Measurements from ENCODE around the gene CUL9. TPM values are rescaled to one million over a fixed set of nuclear protein-coding genes. Genes with fewer than 3 reads are reported as not detected.
A peak's percentile ranks its signal among the peaks of the same experiment; 100 is the strongest.

The CUL9 gene
- total RNA-seq, 2 donors from 2014 or later, result 73.9 to 78.0 TPM

GRCh38 chr6:43178150-43178549, 3.8 kb upstream of the CUL9 start:
- Mint-ChIP-seq H3K36me3 (ENCODE audit: low read depth) (no peaks in the 10 kb centered on the region), H3K4me1 (peaks cover 35% of the 10 kb centered on the region), H3K4me3 (no peak overlapping the region), H3K27ac (peak overlapping the region; percentile 9), H3K27me3 (no peaks in the 10 kb centered on the region)
- no peak for ATAC-seq
- H3K9me3 ChIP-seq (ENCODE audit: control insufficient read depth, low read length, poor library complexity, severe bottlenecking), result no peaks in the 10 kb centered on the region
- no peak for DNase-seq

GRCh38 chr6:43178951-43179830, 2.8 kb upstream of the CUL9 start:
- ATAC-seq, result no peak
- peak overlapping the region; percentile 58 for H3K4me3 Mint-ChIP-seq
- H3K27me3 Mint-ChIP-seq, result no peaks in the 10 kb centered on the region
- peaks cover 35% of the 10 kb centered on the region for H3K4me1 Mint-ChIP-seq
- no peak for DNase-seq
- no peaks in the 10 kb centered on the region for H3K9me3 ChIP-seq (ENCODE audit: control insufficient read depth, low read length, poor library complexity, severe bottlenecking)
- peak overlapping the region; percentile 16 for H3K27ac Mint-ChIP-seq
- H3K36me3 Mint-ChIP-seq (ENCODE audit: low read depth), result peaks cover 8% of the 10 kb centered on the region

DNA sequence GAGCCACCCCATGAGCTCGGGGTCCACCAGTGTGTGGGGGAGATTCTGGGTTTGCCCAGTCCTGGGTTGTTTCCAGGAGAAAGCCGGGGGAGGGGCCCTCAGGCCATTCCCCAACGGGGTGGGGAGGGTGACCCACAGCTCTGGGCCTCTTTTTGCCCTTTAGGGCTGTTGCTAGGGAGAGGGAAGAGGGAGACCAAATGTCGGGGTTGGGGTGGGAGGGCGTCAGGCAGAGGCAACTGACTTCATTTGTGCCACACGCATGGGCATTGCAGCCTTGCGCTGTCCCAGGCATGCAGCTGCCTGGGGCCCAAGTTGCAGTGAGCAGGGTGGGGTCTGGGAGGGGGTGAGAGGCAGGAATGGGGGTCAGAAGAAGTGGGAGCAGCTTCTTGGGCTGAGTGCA, 1.9 kb upstream of the CUL9 start:
- peak overlapping the region; percentile 16 for H3K27ac Mint-ChIP-seq

GRCh38 chr6:43180985-43181384, 1.0 kb upstream of the CUL9 start:
- no peak for DNase-seq
- H3K4me3 Mint-ChIP-seq, result peak overlapping the region; percentile 79
- peaks cover 12% of the 10 kb centered on the region for H3K36me3 Mint-ChIP-seq (ENCODE audit: low read depth)
- H3K27ac Mint-ChIP-seq, result peak overlapping the region; percentile 92
- H3K4me1 Mint-ChIP-seq, result peaks cover 42% of the 10 kb centered on the region
- ATAC-seq, result no peak
- no peaks in the 10 kb centered on the region for H3K9me3 ChIP-seq (ENCODE audit: control insufficient read depth, low read length, poor library complexity, severe bottlenecking)
- no peaks in the 10 kb centered on the region for H3K27me3 Mint-ChIP-seq

More for the DNA sequence above, 1.9 kb upstream of the CUL9 start:
- DNase-seq, result no peak
- ATAC-seq, result no peak
- peaks cover 37% of the 10 kb centered on the region for H3K4me1 Mint-ChIP-seq
- H3K4me3 Mint-ChIP-seq, result no peak overlapping the region
- H3K9me3 ChIP-seq (ENCODE audit: control insufficient read depth, low read length, poor library complexity, severe bottlenecking), result no peaks in the 10 kb centered on the region
- H3K36me3 Mint-ChIP-seq (ENCODE audit: low read depth), result peaks cover 9% of the 10 kb centered on the region
- no peaks in the 10 kb centered on the region for H3K27me3 Mint-ChIP-seq

- Mint-ChIP-seq H3K4me1 (peaks cover 41% of the 10 kb centered on the region), H3K4me3 (peak overlapping the region; percentile 96), H3K27me3 (no peaks in the 10 kb centered on the region), H3K36me3 (ENCODE audit: low read depth) (peaks cover 12% of the 10 kb centered on the region), H3K27ac (peak overlapping the region; percentile 92)
- ATAC-seq, result no peak
- no peak for DNase-seq
- H3K9me3 ChIP-seq (ENCODE audit: control insufficient read depth, low read length, poor library complexity, severe bottlenecking), result no peaks in the 10 kb centered on the region
These were observed 415 bp upstream of the CUL9 start for GRCh38 chr6:43181621-43181941.

GRCh38 chr6:43183441-43183840, 1.4 kb downstream of the CUL9 start:
- peaks cover 12% of the 10 kb centered on the region for H3K36me3 Mint-ChIP-seq (ENCODE audit: low read depth)
- H3K4me1 Mint-ChIP-seq, result peaks cover 45% of the 10 kb centered on the region
- no peaks in the 10 kb centered on the region for H3K27me3 Mint-ChIP-seq
- H3K4me3 Mint-ChIP-seq, result peak overlapping the region; percentile 96
- ATAC-seq, result no peak
- no peak for DNase-seq
- peak overlapping the region; percentile 92 for H3K27ac Mint-ChIP-seq
- no peaks in the 10 kb centered on the region for H3K9me3 ChIP-seq (ENCODE audit: control insufficient read depth, low read length, poor library complexity, severe bottlenecking)

- Mint-ChIP-seq H3K4me3 (no peak overlapping the region), H3K27me3 (no peaks in the 10 kb centered on the region), H3K36me3 (ENCODE audit: low read depth) (peaks cover 12% of the 10 kb centered on the region), H3K4me1 (peaks cover 45% of the 10 kb centered on the region), H3K27ac (peak overlapping the region; percentile 92)
- DNase-seq (no peak), ATAC-seq (no peak)
- H3K9me3 ChIP-seq (ENCODE audit: control insufficient read depth, low read length, poor library complexity, severe bottlenecking), result no peaks in the 10 kb centered on the region
These were observed 2.4 kb downstream of the CUL9 start for GRCh38 chr6:43184268-43184985.

GRCh38 chr6:43185391-43185985, 3.5 kb downstream of the CUL9 start:
- ATAC-seq (peak; percentile 48), DNase-seq (no peak)
- Mint-ChIP-seq H3K27me3 (no peaks in the 10 kb centered on the region), H3K4me3 (peak overlapping the region; percentile 53), H3K4me1 (peaks cover 49% of the 10 kb centered on the region), H3K27ac (peak overlapping the region; percentile 92), H3K36me3 (ENCODE audit: low read depth) (peaks cover 12% of the 10 kb centered on the region)
- no peaks in the 10 kb centered on the region for H3K9me3 ChIP-seq (ENCODE audit: control insufficient read depth, low read length, poor library complexity, severe bottlenecking)

- H3K27ac Mint-ChIP-seq, result peak overlapping the region; percentile 92
- H3K36me3 Mint-ChIP-seq (ENCODE audit: low read depth), result peaks cover 12% of the 10 kb centered on the region
- H3K27me3 Mint-ChIP-seq, result no peaks in the 10 kb centered on the region
- no peak overlapping the region for H3K4me3 Mint-ChIP-seq
- DNase-seq, result no peak
- H3K4me1 Mint-ChIP-seq, result peaks cover 48% of the 10 kb centered on the region
- H3K9me3 ChIP-seq (ENCODE audit: control insufficient read depth, low read length, poor library complexity, severe bottlenecking), result no peaks in the 10 kb centered on the region
- ATAC-seq, result no peak
These were observed 4.0 kb downstream of the CUL9 start for GRCh38 chr6:43186019-43186418.

- Mint-ChIP-seq H3K27me3 (no peaks in the 10 kb centered on the region), H3K27ac (peak overlapping the region; percentile 92), H3K4me1 (peaks cover 41% of the 10 kb centered on the region), H3K4me3 (no peak overlapping the region), H3K36me3 (ENCODE audit: low read depth) (peaks cover 12% of the 10 kb centered on the region)
- no peaks in the 10 kb centered on the region for H3K9me3 ChIP-seq (ENCODE audit: control insufficient read depth, low read length, poor library complexity, severe bottlenecking)
- no peak for DNase-seq
- no peak for ATAC-seq
These were observed 4.7 kb downstream of the CUL9 start for GRCh38 chr6:43186706-43187105.

DNA sequence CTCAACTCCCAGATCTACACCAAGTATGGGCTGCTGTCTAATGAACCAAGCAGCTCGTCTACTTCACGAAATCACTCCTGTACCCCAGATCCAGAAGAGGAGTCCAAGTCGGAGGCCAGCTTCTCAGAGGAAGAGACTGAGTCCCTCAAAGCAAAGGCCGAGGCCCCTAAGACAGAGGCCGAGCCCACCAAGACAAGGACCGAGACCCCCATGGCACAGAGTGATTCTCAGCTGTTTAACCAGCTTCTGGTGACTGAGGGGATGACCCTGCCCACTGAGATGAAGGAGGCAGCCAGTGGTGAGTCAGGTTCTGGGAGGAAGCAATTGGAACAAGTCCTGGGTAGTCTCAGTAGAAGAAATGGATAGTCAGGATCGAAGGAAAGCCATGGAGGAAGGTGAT, 5.8 kb downstream of the CUL9 start:
- no peak overlapping the region for H3K4me3 Mint-ChIP-seq
- no peaks in the 10 kb centered on the region for H3K27me3 Mint-ChIP-seq
- DNase-seq, result no peak
- H3K4me1 Mint-ChIP-seq, result peaks cover 38% of the 10 kb centered on the region
- no peaks in the 10 kb centered on the region for H3K9me3 ChIP-seq (ENCODE audit: control insufficient read depth, low read length, poor library complexity, severe bottlenecking)
- no peak overlapping the region for H3K27ac Mint-ChIP-seq
- H3K36me3 Mint-ChIP-seq (ENCODE audit: low read depth), result peaks cover 15% of the 10 kb centered on the region
- no peak for ATAC-seq

DNA sequence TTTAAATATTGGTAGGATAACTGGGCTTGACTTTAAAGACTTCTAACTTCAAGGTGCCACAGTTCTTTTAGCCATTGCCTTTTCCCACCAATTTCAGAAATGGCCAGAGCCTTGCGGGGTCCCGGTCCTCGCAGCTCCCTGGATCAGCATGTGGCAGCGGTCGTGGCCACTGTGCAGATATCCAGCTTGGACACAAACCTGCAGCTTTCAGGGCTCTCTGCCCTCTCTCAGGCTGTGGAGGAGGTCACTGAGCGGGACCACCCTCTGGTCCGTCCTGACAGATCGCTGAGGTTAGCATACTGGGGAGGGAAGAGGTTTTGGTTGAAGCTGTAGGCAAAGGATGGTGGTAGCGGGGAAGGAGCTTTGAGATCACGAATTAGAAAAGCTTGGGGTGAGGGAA, 6.4 kb downstream of the CUL9 start:
- H3K36me3 Mint-ChIP-seq (ENCODE audit: low read depth), result peaks cover 17% of the 10 kb centered on the region
- H3K27me3 Mint-ChIP-seq, result no peaks in the 10 kb centered on the region
- ATAC-seq (no peak), DNase-seq (no peak)
- H3K9me3 ChIP-seq (ENCODE audit: control insufficient read depth, low read length, poor library complexity, severe bottlenecking), result no peaks in the 10 kb centered on the region
- peaks cover 36% of the 10 kb centered on the region for H3K4me1 Mint-ChIP-seq
- H3K27ac Mint-ChIP-seq, result no peak overlapping the region
- no peak overlapping the region for H3K4me3 Mint-ChIP-seq

GRCh38 chr6:43189776-43190304, 7.8 kb downstream of the CUL9 start:
- peaks cover 10% of the 10 kb centered on the region for H3K36me3 Mint-ChIP-seq (ENCODE audit: low read depth)
- no peak overlapping the region for H3K4me3 Mint-ChIP-seq
- H3K9me3 ChIP-seq (ENCODE audit: control insufficient read depth, low read length, poor library complexity, severe bottlenecking), result no peaks in the 10 kb centered on the region
- H3K4me1 Mint-ChIP-seq, result peaks cover 25% of the 10 kb centered on the region
- H3K27ac Mint-ChIP-seq, result peak overlapping the region; percentile 39
- DNase-seq (no peak), ATAC-seq (no peak)
- no peaks in the 10 kb centered on the region for H3K27me3 Mint-ChIP-seq
